IMR-90 (cell line): Measurements from ENCODE around the gene CD9. TPM values are rescaled to one million over a fixed set of nuclear protein-coding genes. Genes with fewer than 3 reads are reported as not detected.

Experiments used
- ATAC-seq: fragments of 200-7000 bp; cut with Tn5 transposase; 2 replicates; pipeline ENCODE4 v1.9.1; 2020; ENCODE audit warnings: low read depth, mild to moderate bottlenecking, moderate library complexity
- BruUV-seq: library from RNA; stranded (reverse); fragments of 400-500 nt; replicated peaks from 2 replicates; lab custom pipeline; 2021; lab: Mats Ljungman, UMichigan
- CTCF ChIA-PET: fragments of 300-600 bp; formaldehyde crosslinking; extraction: SDS; loops from one replicate; lab custom pipeline; 2021; ENCODE audit warnings: antibody characterized with exemption; lab: Yijun Ruan, JAX
- POLR2A ChIA-PET: fragments of 300-600 bp; sonication (Branson Sonifier 250); formaldehyde crosslinking; loops from one replicate; lab custom pipeline; 2022; ENCODE audit warnings: antibody characterized with exemption; ENCODE audit not compliant: unreplicated experiment; lab: Charles Lee
- DNase-seq: peaks from one replicate; pipeline ENCODE4 v3.0.0; 2013
- H2AFZ ChIP-seq: replicated peaks from 2 replicates; pipeline ENCODE3; 2013; ENCODE audit warnings: low read length, mild to moderate bottlenecking; ENCODE audit not compliant: poor library complexity
- H2AK5ac ChIP-seq: 2 replicates; pipeline ENCODE4 v1.6.1; 2013; ENCODE audit warnings: low read depth, low read length, inconsistent platforms
- H2AK9ac ChIP-seq: replicated peaks from 2 replicates; pipeline ENCODE3; 2013; ENCODE audit warnings: mild to moderate bottlenecking, low read depth, low read length, moderate library complexity; ENCODE audit not compliant: poor library complexity
- H2BK120ac ChIP-seq: 2 replicates; pipeline ENCODE4 v1.6.1; 2013; ENCODE audit warnings: low read depth, low read length, inconsistent platforms
- H2BK15ac ChIP-seq: 3 replicates; pipeline ENCODE4 v1.6.1; 2013; ENCODE audit warnings: low read depth, low read length, inconsistent platforms
- H2BK20ac ChIP-seq: 2 replicates; pipeline ENCODE4 v1.6.1; 2013; ENCODE audit warnings: low read depth, mild to moderate bottlenecking, inconsistent platforms, low read length, moderate library complexity
- H2BK5ac ChIP-seq: 2 replicates; pipeline ENCODE4 v1.6.1; 2013; ENCODE audit warnings: mild to moderate bottlenecking, low read depth, low read length, inconsistent platforms; ENCODE audit not compliant: poor library complexity, severe bottlenecking
- H3K14ac ChIP-seq: replicated peaks from 2 replicates; pipeline ENCODE4 v1.6.1; 2013; ENCODE audit warnings: low read depth, low read length, inconsistent platforms
- H3K18ac ChIP-seq: 2 replicates; pipeline ENCODE4 v1.6.1; 2013; ENCODE audit warnings: low read depth, low read length, control low read depth
- H3K23ac ChIP-seq: 2 replicates; pipeline ENCODE4 v1.6.1; 2013; ENCODE audit warnings: low read depth, low read length, inconsistent platforms
- H3K27ac ChIP-seq: 2 replicates; pipeline ENCODE4 v1.5.1; 2013; ENCODE audit warnings: mild to moderate bottlenecking, control low read depth, low read length; ENCODE audit not compliant: insufficient read depth
- H3K27me3 ChIP-seq: 2 replicates; pipeline ENCODE4 v1.6.1; 2013; ENCODE audit warnings: low read length; ENCODE audit not compliant: control insufficient read depth, insufficient read depth
- H3K36me3 ChIP-seq: 2 replicates; pipeline ENCODE4 v1.6.1; 2013; ENCODE audit warnings: low read length, mixed read lengths; ENCODE audit not compliant: control insufficient read depth, insufficient read depth
- H3K4ac ChIP-seq: 2 replicates; pipeline ENCODE4 v1.6.1; 2013; ENCODE audit warnings: low read depth, low read length, inconsistent platforms
- H3K4me1 ChIP-seq: 2 replicates; pipeline ENCODE4 v1.6.1; 2013; ENCODE audit warnings: low read length, mixed read lengths; ENCODE audit not compliant: control insufficient read depth, insufficient read depth
- H3K4me2 ChIP-seq: 2 replicates; pipeline ENCODE4 v1.6.1; 2013; ENCODE audit warnings: low read depth, mild to moderate bottlenecking, control low read depth, low read length, moderate library complexity
- H3K4me3 ChIP-seq: 2 replicates; pipeline ENCODE4 v1.5.1; 2013; ENCODE audit warnings: low read depth, mild to moderate bottlenecking, control low read depth, low read length, moderate library complexity; ENCODE audit not compliant: insufficient read depth
- H3K56ac ChIP-seq: 2 replicates; pipeline ENCODE4 v1.6.1; 2013; ENCODE audit warnings: low read length, inconsistent platforms; ENCODE audit not compliant: insufficient read depth; ENCODE audit errors: extremely low read depth
- H3K79me1 ChIP-seq, 2 experiments: 2 replicates each; pipeline ENCODE4 v1.6.1; 2013; ENCODE audit warnings: low read length in 2 of 2, inconsistent platforms in 1 of 2, low read depth in 1 of 2
- H3K9ac ChIP-seq: 2 replicates; pipeline ENCODE4 v1.6.1; 2013; ENCODE audit warnings: low read depth, low read length, control low read depth
- H3K9me1 ChIP-seq: 2 replicates; pipeline ENCODE4 v1.6.1; 2013; ENCODE audit warnings: low read length, inconsistent platforms; ENCODE audit not compliant: insufficient read depth
- H3K9me3 ChIP-seq: 2 replicates; pipeline ENCODE4 v1.6.1; 2013; ENCODE audit warnings: low read length; ENCODE audit not compliant: control insufficient read depth, insufficient read depth
- H4K20me1 ChIP-seq: 2 replicates; pipeline ENCODE4 v1.6.1; 2013; ENCODE audit warnings: low read length, inconsistent platforms; ENCODE audit not compliant: insufficient read depth
- H4K5ac ChIP-seq: 2 replicates; pipeline ENCODE4 v1.6.1; 2013; ENCODE audit warnings: mild to moderate bottlenecking, low read depth, low read length, control low read depth
- H4K8ac ChIP-seq, 2 experiments: 2 replicates each; pipeline ENCODE4 v1.6.1; 2013; ENCODE audit warnings: low read depth in 2 of 2, low read length in 2 of 2, control low read depth in 1 of 2, inconsistent platforms in 1 of 2
- H4K91ac ChIP-seq: 2 replicates; pipeline ENCODE4 v1.6.1; 2013; ENCODE audit warnings: low read depth, low read length, inconsistent platforms; ENCODE audit not compliant: insufficient read depth
- NFE2L2 ChIP-seq: fragments of 150-350 bp; IDR thresholded peaks from 2 replicates; pipeline ENCODE4 v1.6.1; 2016; ENCODE audit warnings: low read depth, mild to moderate bottlenecking, low read length
- POLR2A ChIP-seq: IDR thresholded peaks from 2 replicates; pipeline ENCODE4 v1.6.1; 2012; ENCODE audit warnings: mild to moderate bottlenecking, low read depth, low read length
- WGBS, 2 experiments: methylation state at CpG; one replicate each; pipeline versions ENCODE4 v1.1.5 to v1.1.7; 2013; ENCODE audit warnings: missing lambda C conversion rate in 2 of 2; ENCODE audit not compliant: insufficient read length in 1 of 2; ENCODE audit errors: extremely low coverage in 2 of 2; 5-methylcytosine and 5-hydroxymethylcytosine counted together
- dilution Hi-C: fragments of 300-500 bp; cut with HindIII; formaldehyde crosslinking; loops from one replicate; pipeline ENCODE4 v1.14.3; 2018; ENCODE audit warnings: low sequenced_read_pairs; ENCODE audit not compliant: unreplicated experiment
- in situ Hi-C: fragments of 300-500 bp; cut with MboI; formaldehyde crosslinking; loops from 3 replicates; pipeline ENCODE4 v1.14.3; 2019; ENCODE audit warnings: low sequenced_read_pairs, inconsistent platforms, mixed read lengths
- intact Hi-C: fragments of 100-400 bp; cut with micrococcal nuclease; formaldehyde crosslinking; loops from 2 replicates; pipeline ENCODE4 v1.10.0; 2022
- polyA plus RNA-seq, 3 experiments: library from polyadenylated mRNA; depleted of rRNA; stranded (reverse); fragments of >200 nt; gene quantifications; 2 replicates each; pipeline ENCODE4 v1.2.3, GENCODE V29; 2012; ENCODE audit warnings: low replicate concordance in 1 of 3
- total RNA-seq: library from RNA; depleted of rRNA; stranded (reverse); fragments of >200 nt; gene quantifications from 2 replicates; pipeline ENCODE4 v1.2.3, GENCODE V29; 2012
- TF ChIP-seq, protein P1 (sequence below): fragments of 150-350 bp; IDR thresholded peaks from 2 replicates; pipeline ENCODE4 v1.6.1; 2016; ENCODE audit warnings: low read depth, mild to moderate bottlenecking, low read length, moderate library complexity, borderline replicate concordance
- TF ChIP-seq, protein P2 (sequence below): conservative IDR thresholded peaks from 2 replicates; pipeline ENCODE4 v1.5.1; 2012; ENCODE audit warnings: mild to moderate bottlenecking, low read depth, low read length, improper control_type of control experiment

The CD9 gene
- total and polyA plus RNA-seq, 2 of the 4 experiments (the other 2 are of a cell fraction) = 48.8 to 70.9 TPM

DNA sequence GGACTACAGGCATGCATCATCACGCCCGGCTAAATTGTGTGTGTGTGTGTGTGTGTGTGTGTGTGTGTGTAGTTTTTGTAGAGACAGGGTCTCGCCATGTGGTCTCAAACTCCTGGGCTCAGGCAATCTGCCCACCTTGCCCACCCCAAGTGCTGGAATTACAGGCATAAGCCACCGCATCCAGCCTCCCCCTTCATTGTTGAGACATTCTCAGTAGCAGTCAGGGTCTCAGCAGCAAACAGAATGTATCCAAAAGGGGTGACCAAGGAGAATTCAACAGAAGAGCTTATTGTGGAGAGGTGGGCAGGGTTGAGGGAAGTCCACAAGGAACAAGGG, 73.0 kb downstream of the CD9 start:
- 0 out of 2 replicates have a peak overlapping the region, but pooled peaks have one; percentile 19 for H2AK5ac ChIP-seq
- no CpG with 5 or more reads among the region's 4 CpGs for WGBS, 2 experiments
- H2BK120ac ChIP-seq = no peak overlapping the region
- no peaks in the 10 kb centered on the region for H3K9me3 ChIP-seq
- H3K27ac ChIP-seq = no peak overlapping the region
- in situ Hi-C loops = no loop called here
- H3K14ac ChIP-seq = no peak overlapping the region
- H3K9me1 ChIP-seq = peaks cover 3% of the 10 kb centered on the region; the same call in 1 of the 2 replicates
- no peak overlapping the region for H4K8ac ChIP-seq
- no peak overlapping the region for H3K23ac ChIP-seq
- H3K4me2 ChIP-seq = no peak overlapping the region
- dilution Hi-C loops = no loop called here
- no peaks in the 10 kb centered on the region for H3K79me1 ChIP-seq
- H3K4ac ChIP-seq = no peak overlapping the region
- no peak for DNase-seq
- peaks cover 8% of the 10 kb centered on the region; the same call in 1 of the 2 replicates for H3K4me1 ChIP-seq
- H3K27me3 ChIP-seq = no peaks in the 10 kb centered on the region
- BruUV-seq = no TSS peak
- no peak overlapping the region for H3K56ac ChIP-seq
- no peak overlapping the region for H2AFZ ChIP-seq
- intact Hi-C loops = no loop called here
- H4K20me1 ChIP-seq = no peaks in the 10 kb centered on the region
- TF ChIP-seq NFE2L2 (no peak), POLR2A (no peak)
- TF ChIP-seq, protein P1, sequence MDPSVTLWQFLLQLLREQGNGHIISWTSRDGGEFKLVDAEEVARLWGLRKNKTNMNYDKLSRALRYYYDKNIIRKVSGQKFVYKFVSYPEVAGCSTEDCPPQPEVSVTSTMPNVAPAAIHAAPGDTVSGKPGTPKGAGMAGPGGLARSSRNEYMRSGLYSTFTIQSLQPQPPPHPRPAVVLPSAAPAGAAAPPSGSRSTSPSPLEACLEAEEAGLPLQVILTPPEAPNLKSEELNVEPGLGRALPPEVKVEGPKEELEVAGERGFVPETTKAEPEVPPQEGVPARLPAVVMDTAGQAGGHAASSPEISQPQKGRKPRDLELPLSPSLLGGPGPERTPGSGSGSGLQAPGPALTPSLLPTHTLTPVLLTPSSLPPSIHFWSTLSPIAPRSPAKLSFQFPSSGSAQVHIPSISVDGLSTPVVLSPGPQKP = no peak
- TF ChIP-seq, protein P2, sequence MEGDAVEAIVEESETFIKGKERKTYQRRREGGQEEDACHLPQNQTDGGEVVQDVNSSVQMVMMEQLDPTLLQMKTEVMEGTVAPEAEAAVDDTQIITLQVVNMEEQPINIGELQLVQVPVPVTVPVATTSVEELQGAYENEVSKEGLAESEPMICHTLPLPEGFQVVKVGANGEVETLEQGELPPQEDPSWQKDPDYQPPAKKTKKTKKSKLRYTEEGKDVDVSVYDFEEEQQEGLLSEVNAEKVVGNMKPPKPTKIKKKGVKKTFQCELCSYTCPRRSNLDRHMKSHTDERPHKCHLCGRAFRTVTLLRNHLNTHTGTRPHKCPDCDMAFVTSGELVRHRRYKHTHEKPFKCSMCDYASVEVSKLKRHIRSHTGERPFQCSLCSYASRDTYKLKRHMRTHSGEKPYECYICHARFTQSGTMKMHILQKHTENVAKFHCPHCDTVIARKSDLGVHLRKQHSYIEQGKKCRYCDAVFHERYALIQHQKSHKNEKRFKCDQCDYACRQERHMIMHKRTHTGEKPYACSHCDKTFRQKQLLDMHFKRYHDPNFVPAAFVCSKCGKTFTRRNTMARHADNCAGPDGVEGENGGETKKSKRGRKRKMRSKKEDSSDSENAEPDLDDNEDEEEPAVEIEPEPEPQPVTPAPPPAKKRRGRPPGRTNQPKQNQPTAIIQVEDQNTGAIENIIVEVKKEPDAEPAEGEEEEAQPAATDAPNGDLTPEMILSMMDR = no peak
- 0 out of 3 replicates have a peak overlapping the region, but pooled peaks have one; percentile 20 for H2BK15ac ChIP-seq
- H3K18ac ChIP-seq = no peak overlapping the region
- no peaks in the 10 kb centered on the region for H3K36me3 ChIP-seq
- no peak overlapping the region for H3K4me3 ChIP-seq
- no peak overlapping the region for H2BK20ac ChIP-seq
- H2BK5ac ChIP-seq = no peak overlapping the region
- ChIA-PET POLR2A (no interaction called here), CTCF (interaction anchor here (0.5 to 1.6 kb wide), 2 partner anchors 76 to 79 kb away, joined by 3 to 5 read pairs; no protein-coding TSS in a partner anchor)
- H4K5ac ChIP-seq = no peak overlapping the region
- ATAC-seq = no peak
- H4K91ac ChIP-seq = no peak overlapping the region
- H3K9ac ChIP-seq = no peak overlapping the region
- peak overlapping the region; percentile 39 for H2AK9ac ChIP-seq
